ENCODE measurements around the gene SLC8A1. TPM values are rescaled to one million over a fixed set of nuclear protein-coding genes. Genes with fewer than 3 reads are reported as not detected.

Gene SLC8A1
- total and polyA plus RNA-seq, 10 of the 15 experiments (the other 5 are each of a cell fraction or from before 2014, with no cell fraction given) = under 0.01 to 1.2 (median 0.01) TPM; not detected in 3

DNA sequence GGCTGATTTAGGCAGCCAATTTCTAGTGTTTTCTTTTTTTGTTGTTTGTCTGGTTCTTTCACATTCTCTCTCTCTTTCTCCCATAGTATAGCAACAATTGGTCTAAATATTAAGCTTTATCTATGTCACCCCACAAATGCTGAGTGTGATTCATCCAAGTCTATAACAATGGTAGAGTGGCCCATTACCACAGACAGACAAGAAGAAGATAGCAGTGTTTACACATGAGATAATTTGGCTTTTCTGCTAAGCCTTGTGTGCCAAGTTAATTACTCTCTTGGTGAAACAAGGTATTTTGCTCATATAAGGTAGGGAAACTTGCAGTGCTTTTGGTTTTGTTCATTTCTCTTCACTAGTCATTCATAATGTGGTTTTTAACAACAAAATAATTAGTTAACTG is 166.5 kb downstream of the SLC8A1 start:
- FAIRE-seq = no peak
- Histone ChIP-seq H3K4me1 (ENCODE audit: control insufficient read depth, insufficient read depth, low read length) (peaks cover 3% of the 10 kb centered on the region; the same call in 1 of the 2 replicates), H3K79me2 (ENCODE audit: control insufficient read depth, insufficient read depth, low read length) (no peaks in the 10 kb centered on the region), H3K4me3 (no peak overlapping the region), H3K9ac (ENCODE audit: control insufficient read depth, insufficient read depth, low read length) (no peak overlapping the region), H4K20me1 (ENCODE audit: control insufficient read depth, insufficient read depth) (no peaks in the 10 kb centered on the region), H3K27me3 (replicated peaks in 1 of 2; ENCODE audit: control insufficient read depth in 2 of 2, insufficient read depth in 2 of 2, low read length in 1 of 2) (no peaks in the 10 kb centered on the region), H3K27ac (ENCODE audit: control insufficient read depth, insufficient read depth) (no peak overlapping the region), H3K36me3 (ENCODE audit: control insufficient read depth in 2 of 2, insufficient read depth in 2 of 2, low read length in 1 of 2) (no peaks in the 10 kb centered on the region), H2AFZ (ENCODE audit: control insufficient read depth, low read depth, low read length) (no peak overlapping the region), H3K9me3 (replicated peaks; ENCODE audit: control insufficient read depth, insufficient read depth, low read length) (no peaks in the 10 kb centered on the region), H3K4me2 (ENCODE audit: control insufficient read depth, insufficient read depth) (no peak overlapping the region)
- ChIA-PET RAD21 (ENCODE audit: unreplicated experiment) (no interaction called here), POLR2A (no interaction called here), SMC1A (ENCODE audit: uncharacterized antibody, unreplicated experiment) (no interaction called here), CTCF (interaction anchor here (0.6 to 1.0 kb wide), 2 partner anchors 11 to 269 kb away, joined by 3 to 4 read pairs; no protein-coding TSS in a partner anchor)
- no peak for ATAC-seq
- no TSS peak for BruUV-seq (replicated peaks)
- intact Hi-C loops (cut with micrococcal nuclease; ENCODE audit: unreplicated experiment) (no loop called here), in situ Hi-C loops (cut with MboI) (no loop called here)
- no peak for TF ChIP-seq ZNF622 (IDR thresholded peaks at IDR 0.05)
- TF ChIP-seq TCF12 (IDR thresholded peaks at IDR 0.05; ENCODE audit: low read depth, low read length) = no peak
- no peak for TF ChIP-seq YBX1 (IDR thresholded peaks at IDR 0.05)
- TF ChIP-seq, protein P1, sequence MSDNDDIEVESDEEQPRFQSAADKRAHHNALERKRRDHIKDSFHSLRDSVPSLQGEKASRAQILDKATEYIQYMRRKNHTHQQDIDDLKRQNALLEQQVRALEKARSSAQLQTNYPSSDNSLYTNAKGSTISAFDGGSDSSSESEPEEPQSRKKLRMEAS (IDR thresholded peaks at IDR 0.05; ENCODE audit: low read depth, low read length) = no peak
- TF ChIP-seq FOS (IDR thresholded peaks at IDR 0.05; ENCODE audit: borderline replicate concordance, extremely low read depth, insufficient read length) = no peak
- no peak for TF ChIP-seq MYC (IDR thresholded peaks at IDR 0.05; ENCODE audit: insufficient read depth, insufficient read length, insufficient replicate concordance, low read length, severe bottlenecking)
- no peak for TF ChIP-seq CHD4 (IDR thresholded peaks at IDR 0.05)
- TF ChIP-seq RAD21 (IDR thresholded peaks at IDR 0.05; ENCODE audit: insufficient read depth, low read depth, low read length) = no peak
- TF ChIP-seq SRF (IDR thresholded peaks at IDR 0.05; ENCODE audit: low read depth in 2 of 2, low read length in 2 of 2) = no peak
- TF ChIP-seq POLR2AphosphoS2 (IDR thresholded peaks at IDR 0.05; ENCODE audit: low read depth, low read length) = no peak
- no peak for TF ChIP-seq EGR1 (IDR thresholded peaks at IDR 0.05; ENCODE audit: borderline replicate concordance in 1 of 2, low read depth in 2 of 2, low read length in 2 of 2)
- TF ChIP-seq NFYB (IDR thresholded peaks at IDR 0.05; ENCODE audit: insufficient read depth, low read depth, low read length) = no peak
- no peak for TF ChIP-seq LARP7 (IDR thresholded peaks at IDR 0.05)
- TF ChIP-seq SPI1 (IDR thresholded peaks at IDR 0.05; ENCODE audit: borderline replicate concordance, insufficient read depth, low read depth, low read length) = no peak
- TF ChIP-seq, protein P2, sequence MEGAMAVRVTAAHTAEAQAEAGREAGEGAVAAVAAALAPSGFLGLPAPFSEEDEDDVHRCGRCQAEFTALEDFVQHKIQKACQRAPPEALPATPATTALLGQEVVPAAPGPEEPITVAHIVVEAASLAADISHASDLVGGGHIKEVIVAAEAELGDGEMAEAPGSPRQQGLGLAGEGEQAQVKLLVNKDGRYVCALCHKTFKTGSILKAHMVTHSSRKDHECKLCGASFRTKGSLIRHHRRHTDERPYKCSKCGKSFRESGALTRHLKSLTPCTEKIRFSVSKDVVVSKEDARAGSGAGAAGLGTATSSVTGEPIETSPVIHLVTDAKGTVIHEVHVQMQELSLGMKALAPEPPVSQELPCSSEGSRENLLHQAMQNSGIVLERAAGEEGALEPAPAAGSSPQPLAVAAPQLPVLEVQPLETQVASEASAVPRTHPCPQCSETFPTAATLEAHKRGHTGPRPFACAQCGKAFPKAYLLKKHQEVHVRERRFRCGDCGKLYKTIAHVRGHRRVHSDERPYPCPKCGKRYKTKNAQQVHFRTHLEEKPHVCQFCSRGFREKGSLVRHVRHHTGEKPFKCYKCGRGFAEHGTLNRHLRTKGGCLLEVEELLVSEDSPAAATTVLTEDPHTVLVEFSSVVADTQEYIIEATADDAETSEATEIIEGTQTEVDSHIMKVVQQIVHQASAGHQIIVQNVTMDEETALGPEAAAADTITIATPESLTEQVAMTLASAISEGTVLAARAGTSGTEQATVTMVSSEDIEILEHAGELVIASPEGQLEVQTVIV (IDR thresholded peaks at IDR 0.05; ENCODE audit: borderline replicate concordance, partially characterized antibody) = no peak
- TF ChIP-seq CHD2 (IDR thresholded peaks at IDR 0.05; ENCODE audit: borderline replicate concordance, low read depth, low read length) = no peak
- TF ChIP-seq TCF3 (IDR thresholded peaks at IDR 0.05; ENCODE audit: borderline replicate concordance, insufficient read depth, low read depth, low read length) = no peak
- TF ChIP-seq, protein P3, sequence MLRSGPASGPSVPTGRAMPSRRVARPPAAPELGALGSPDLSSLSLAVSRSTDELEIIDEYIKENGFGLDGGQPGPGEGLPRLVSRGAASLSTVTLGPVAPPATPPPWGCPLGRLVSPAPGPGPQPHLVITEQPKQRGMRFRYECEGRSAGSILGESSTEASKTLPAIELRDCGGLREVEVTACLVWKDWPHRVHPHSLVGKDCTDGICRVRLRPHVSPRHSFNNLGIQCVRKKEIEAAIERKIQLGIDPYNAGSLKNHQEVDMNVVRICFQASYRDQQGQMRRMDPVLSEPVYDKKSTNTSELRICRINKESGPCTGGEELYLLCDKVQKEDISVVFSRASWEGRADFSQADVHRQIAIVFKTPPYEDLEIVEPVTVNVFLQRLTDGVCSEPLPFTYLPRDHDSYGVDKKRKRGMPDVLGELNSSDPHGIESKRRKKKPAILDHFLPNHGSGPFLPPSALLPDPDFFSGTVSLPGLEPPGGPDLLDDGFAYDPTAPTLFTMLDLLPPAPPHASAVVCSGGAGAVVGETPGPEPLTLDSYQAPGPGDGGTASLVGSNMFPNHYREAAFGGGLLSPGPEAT (IDR thresholded peaks at IDR 0.05; ENCODE audit: low read depth) = no peak
- no peak for DNase-seq (ENCODE audit: low read depth, low spot score)

Data from GM12878 (cell line).